ENCODE data around the gene SGTA. TPM values are rescaled to one million over a fixed set of nuclear protein-coding genes. Genes with fewer than 3 reads are reported as not detected.

SGTA gene
- total RNA-seq, 4 donors from 2014 or later, result 37.9 to 49.5 (median 44.1) TPM

DNA sequence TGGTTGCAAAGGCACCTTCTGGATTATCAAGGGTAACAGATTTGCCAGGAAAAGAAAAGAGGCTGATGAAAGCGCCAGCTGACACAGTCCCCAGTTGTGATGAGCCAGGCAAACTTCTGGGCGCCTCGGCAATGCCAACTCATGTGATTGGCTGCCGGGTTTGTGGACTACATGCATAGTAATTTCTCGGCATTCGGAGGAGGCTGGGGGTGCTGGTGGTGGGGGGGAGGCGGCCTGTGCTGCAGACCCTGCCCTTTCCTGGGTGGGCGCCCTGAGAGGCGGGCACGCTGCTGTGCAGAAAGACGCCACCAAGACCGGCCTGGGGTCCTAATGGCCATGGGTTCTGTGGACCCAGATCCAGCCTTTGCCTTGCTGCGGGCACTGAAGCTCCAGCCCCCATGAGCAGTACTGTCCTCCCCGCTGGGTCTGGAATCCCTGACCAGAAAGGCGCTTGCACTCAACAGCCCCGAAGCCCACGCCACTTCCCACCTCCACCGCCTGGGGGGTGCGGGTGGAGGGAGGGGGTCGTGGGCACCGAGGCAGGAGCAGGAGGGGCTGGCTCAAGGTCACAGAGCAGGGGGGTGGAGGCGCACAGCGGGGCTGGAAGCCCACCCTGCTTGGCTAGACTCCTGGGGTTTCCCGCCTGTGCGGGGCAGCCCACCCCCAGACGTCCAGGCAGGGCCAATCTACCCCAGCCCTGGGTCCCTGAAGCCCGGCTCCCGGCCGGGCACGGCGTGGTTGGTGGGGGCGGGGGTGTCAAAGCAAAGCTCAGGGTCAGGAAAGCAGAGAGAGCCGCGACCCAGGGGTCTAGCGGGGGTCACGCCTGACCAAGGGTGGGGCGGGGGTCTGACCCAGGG lies 62.9 kb downstream of the SGTA start:
- TF ChIP-seq POLR2A (IDR thresholded peaks at IDR 0.05), result no peak
- TF ChIP-seq, protein P1, sequence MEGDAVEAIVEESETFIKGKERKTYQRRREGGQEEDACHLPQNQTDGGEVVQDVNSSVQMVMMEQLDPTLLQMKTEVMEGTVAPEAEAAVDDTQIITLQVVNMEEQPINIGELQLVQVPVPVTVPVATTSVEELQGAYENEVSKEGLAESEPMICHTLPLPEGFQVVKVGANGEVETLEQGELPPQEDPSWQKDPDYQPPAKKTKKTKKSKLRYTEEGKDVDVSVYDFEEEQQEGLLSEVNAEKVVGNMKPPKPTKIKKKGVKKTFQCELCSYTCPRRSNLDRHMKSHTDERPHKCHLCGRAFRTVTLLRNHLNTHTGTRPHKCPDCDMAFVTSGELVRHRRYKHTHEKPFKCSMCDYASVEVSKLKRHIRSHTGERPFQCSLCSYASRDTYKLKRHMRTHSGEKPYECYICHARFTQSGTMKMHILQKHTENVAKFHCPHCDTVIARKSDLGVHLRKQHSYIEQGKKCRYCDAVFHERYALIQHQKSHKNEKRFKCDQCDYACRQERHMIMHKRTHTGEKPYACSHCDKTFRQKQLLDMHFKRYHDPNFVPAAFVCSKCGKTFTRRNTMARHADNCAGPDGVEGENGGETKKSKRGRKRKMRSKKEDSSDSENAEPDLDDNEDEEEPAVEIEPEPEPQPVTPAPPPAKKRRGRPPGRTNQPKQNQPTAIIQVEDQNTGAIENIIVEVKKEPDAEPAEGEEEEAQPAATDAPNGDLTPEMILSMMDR (IDR thresholded peaks at IDR 0.05), result no peak
- 1 to 4% methylated on average over 14 to 18 of the region's 37 CpGs for WGBS, 2 donors
- H3K4me3 ChIP-seq (ENCODE audit: low read depth, poor library complexity, severe bottlenecking), result no peak overlapping the region
- no peak for DNase-seq (ENCODE audit: low spot score in 2 of 2)
- intact Hi-C loops (cut with DNase I; ENCODE audit: low total_unique reads), result no loop called here

DNA sequence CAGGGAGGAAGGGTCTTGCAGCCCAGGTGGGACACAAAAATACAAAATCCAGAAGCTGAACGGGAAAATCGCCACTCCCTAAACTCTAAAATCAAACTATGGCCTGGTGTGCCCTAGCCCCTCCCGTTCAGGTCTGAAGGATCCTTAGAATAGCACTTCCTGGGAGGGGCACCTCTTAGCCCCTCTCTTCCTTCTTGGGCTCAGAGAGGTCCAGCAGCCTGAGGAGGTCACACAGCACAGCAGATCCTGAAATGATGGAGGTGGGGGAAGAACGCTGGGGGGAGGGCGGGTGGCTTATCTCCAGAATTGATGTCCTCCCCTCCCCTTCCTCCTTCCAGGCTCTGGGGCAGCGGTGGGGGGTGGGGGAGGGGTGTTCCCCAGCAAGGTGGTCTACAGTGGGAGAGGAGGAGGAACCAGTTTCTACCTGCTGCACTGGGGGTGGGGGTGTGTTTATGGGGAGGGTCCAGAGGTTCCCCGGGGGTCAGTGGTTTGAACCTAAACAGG lies 63.8 kb downstream of the SGTA start:
- no peak for DNase-seq (ENCODE audit: low spot score in 2 of 2)
- TF ChIP-seq, protein P1 (IDR thresholded peaks at IDR 0.05), result no peak
- TF ChIP-seq POLR2A (IDR thresholded peaks at IDR 0.05), result no peak
- intact Hi-C loops (cut with DNase I; ENCODE audit: low total_unique reads), result no loop called here
- 47 to 61% methylated on average over 7 of the region's 7 CpGs for WGBS, 2 donors
- H3K4me3 ChIP-seq (ENCODE audit: low read depth, poor library complexity, severe bottlenecking), result no peak overlapping the region

DNA sequence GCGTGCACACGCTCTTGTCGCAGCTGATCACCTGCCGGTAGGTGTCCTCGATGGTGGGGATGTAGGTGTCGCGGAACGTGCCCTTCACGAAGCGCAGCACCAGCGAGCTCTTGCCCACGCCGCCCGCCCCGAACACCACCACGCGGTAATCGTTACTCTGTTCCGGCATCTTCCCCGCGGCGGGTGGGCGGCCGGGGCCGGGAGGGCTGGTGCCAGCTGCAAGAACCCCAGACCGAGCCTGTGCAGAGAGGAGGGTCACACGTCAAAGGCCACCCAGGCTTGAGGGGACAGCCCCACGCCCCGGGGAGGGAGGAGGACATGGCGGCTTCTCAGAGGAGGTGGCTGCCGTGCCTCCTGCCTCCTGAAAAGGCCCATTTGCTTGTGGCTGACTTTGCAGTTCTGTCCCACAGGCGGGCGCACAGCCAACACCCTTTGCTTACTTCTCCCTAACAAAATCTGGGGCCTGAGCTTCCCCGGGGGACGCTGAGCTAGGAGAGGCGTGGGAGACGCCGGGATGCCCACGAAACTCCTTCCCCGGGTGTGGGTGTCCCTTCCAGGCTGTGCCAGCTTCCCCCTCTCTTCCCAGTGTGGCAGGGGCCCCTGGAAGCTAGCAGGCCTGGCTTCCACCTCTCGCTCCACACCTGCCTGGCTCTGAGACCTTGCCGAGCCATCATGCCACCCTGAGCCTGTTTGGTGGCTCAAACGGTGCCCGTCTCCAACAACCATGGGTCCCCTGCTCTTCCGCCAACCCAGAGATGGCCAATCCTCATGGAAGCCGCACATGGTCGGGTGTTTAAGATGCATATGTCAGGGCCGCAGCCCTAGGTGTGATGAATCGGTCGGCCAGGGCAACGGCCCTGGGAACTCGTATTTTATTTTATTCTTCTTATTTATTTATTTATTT lies 65.2 kb downstream of the SGTA start:
- intact Hi-C loops (cut with DNase I; ENCODE audit: low total_unique reads), result no loop called here
- TF ChIP-seq POLR2A (IDR thresholded peaks at IDR 0.05), result no peak
- TF ChIP-seq, protein P1 (IDR thresholded peaks at IDR 0.05), result no peak
- DNase-seq (ENCODE audit: low spot score in 2 of 2), result no peak
- no peak overlapping the region for H3K4me3 ChIP-seq (ENCODE audit: low read depth, poor library complexity, severe bottlenecking)
- 87 to 90% methylated on average over 52 of the region's 52 CpGs for WGBS, 2 donors

DNA sequence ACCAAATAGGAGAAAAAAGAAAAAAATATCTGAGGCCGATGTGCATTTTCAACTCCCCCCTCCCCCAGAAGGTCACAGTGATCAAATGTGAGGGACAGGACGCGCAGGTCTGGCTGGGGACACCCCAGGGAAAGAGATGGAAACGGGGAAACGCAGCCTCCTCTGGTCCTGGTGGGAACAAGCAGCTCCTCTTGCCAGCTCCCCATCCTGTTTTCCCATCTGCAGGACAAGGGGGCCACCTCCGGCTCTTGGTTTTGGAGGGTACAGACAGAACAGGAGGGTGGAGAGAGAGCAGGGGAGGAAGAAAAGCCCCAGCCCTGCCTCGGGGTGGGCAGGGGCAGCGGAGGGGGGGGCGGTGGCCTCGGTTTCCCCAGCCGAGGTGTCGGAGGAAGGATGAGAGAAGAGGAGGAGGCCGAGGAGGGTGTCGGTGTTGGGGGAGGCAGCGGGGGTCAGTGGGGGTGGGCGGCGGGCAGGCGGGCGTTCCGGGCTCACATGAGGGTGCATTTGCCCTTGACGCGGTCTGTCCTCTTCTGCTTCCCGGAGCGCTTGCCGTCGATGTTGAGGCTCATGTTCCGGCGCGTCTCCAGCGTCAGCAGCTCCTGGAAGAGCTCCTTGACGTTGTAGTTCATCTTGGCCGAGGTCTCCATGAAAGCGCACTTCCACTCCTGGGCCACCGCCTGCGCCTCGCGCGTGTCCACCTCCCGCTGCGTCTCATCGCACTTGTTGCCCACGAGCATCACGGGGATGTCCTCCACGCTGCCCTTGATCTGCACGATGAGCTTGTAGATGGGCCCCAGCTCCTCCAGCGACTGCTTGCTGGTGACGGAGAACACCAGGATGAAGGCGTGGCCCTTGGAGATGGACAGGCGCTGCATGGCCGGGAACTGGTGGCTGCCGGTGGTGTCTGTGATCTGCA lies 66.1 kb downstream of the SGTA start:
- no peak for TF ChIP-seq POLR2A (IDR thresholded peaks at IDR 0.05)
- TF ChIP-seq, protein P1 (IDR thresholded peaks at IDR 0.05), result no peak
- no peak for DNase-seq (ENCODE audit: low spot score in 2 of 2)
- 90 to 92% methylated on average over 35 to 47 of the region's 51 CpGs for WGBS, 2 donors
- intact Hi-C loops (cut with DNase I; ENCODE audit: low total_unique reads), result no loop called here
- no peak overlapping the region for H3K4me3 ChIP-seq (ENCODE audit: low read depth, poor library complexity, severe bottlenecking)

DNA sequence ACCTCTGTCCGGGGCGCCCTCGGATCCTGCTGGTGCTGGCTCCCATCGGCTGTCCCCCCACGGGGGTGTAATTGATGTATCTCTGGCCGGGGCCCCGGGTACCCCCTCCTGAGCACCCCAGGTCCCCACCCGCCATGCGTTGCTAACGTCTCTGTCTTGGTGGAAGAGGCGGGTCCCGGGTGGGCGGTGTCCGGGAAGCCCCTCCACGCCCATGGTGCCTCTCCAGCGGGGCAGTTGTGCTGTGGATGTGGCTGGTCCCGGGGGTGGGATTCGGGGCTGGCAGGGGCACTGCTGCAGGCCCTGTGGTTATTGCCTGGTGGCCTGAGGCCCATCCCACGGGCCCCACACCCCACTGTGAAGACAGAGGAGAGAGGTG lies 66.8 kb downstream of the SGTA start:
- intact Hi-C loops (cut with DNase I; ENCODE audit: low total_unique reads), result no loop called here
- H3K4me3 ChIP-seq (ENCODE audit: low read depth, poor library complexity, severe bottlenecking), result no peak overlapping the region
- no peak for DNase-seq (ENCODE audit: low spot score in 2 of 2)
- WGBS, 2 donors, result 91 to 92% methylated on average over 18 to 19 of the region's 19 CpGs
- TF ChIP-seq POLR2A (IDR thresholded peaks at IDR 0.05), result no peak
- TF ChIP-seq, protein P1 (IDR thresholded peaks at IDR 0.05), result no peak
